HG03159 (cell line): ENCODE data around the gene PCGF3.

Experiments used
- ATAC-seq: cut with Tn5 transposase; IDR thresholded peaks from one replicate; pipeline ENCODE4 v1.9.1; 2021; ENCODE audit warnings: mild to moderate bottlenecking, moderate library complexity; ENCODE audit not compliant: unreplicated experiment

PCGF3 gene, protein sequence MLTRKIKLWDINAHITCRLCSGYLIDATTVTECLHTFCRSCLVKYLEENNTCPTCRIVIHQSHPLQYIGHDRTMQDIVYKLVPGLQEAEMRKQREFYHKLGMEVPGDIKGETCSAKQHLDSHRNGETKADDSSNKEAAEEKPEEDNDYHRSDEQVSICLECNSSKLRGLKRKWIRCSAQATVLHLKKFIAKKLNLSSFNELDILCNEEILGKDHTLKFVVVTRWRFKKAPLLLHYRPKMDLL

DNA sequence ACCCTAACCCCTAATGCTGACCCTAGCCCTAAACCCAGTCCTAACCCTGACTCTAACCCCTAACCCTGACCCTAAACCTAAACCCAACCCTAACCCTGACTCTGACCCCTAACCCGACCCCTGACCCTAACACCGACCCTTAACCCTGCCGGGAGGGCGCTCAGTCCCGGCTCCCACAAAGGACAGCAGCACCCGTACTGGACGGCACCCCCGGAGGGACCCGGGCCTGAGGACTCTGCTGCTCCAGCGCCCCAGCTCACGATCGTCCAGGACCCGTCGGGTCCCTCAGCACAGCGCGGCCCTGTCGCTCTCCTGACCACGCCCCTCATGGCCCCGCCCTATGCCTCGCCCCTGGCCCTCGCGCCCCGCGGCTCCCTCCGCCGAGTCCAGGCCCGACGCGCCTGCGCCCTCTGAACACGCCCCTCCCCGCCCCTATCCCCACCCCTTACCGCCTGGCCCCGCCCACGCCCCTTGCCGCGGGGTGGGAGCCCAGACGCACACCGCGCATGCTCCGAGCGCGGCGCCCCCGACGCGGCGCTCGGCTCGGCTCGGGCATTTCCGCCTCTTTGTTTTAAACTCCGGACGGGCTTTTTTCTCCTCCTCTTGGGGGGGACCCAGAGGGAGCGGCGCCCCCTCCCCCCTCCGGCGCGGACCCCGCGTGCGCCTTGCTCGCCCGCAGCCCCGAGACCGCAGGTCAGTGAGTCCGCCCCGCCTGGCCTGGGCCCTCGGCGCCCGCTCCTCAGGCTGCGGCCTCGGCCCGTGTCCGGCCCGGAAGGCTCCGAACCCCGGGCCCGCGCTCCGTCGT, at the start of gene PCGF3:
Gene PCGF3 (plus strand): TSS at position 555 of the 805 bp plus-strand sequence. CDS start 27,849 bp downstream, outside the sequence.
- peak; percentile 94 for ATAC-seq

DNA sequence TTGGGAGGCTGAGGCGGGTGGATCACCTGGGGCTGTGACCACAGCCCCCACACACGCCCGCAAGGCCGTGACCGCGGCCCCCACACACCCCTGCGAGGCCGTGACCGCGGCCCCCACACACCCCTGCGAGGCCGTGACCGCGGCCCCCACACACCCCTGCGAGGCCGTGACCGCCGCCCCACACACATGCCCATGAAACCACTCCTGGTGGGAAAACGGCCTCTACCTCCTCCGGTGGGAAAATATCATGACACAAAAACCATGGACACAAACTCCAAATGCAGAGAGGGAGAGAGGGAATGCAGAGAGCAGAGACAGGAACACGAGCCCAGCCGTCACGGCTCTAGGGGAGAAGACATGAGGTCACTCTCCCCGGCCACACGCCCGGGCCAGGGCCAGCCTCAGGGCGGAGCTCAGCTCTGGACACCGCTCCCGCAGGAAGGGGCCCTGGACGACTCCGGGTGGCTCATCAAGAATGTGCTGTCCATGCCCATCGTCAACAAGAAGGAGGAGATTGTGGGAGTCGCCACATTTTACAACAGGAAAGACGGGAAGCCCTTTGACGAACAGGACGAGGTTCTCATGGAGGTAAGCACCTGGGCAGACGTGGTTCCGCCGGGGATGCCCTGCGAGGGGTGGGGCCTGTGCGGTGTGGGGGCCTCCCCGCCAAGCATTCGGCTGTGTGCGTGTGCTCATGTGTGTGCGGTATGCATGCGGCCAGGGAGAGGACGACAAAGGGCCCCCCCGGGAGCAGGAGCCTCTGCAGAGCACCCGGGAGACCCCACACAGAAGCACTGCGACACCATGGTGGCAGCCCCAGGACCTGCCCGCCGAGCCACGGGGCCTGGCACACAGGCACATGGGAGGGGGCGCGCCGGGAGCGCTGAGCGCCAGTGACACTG, 48.9 kb upstream of the PCGF3 start:
- ATAC-seq: no peak

DNA sequence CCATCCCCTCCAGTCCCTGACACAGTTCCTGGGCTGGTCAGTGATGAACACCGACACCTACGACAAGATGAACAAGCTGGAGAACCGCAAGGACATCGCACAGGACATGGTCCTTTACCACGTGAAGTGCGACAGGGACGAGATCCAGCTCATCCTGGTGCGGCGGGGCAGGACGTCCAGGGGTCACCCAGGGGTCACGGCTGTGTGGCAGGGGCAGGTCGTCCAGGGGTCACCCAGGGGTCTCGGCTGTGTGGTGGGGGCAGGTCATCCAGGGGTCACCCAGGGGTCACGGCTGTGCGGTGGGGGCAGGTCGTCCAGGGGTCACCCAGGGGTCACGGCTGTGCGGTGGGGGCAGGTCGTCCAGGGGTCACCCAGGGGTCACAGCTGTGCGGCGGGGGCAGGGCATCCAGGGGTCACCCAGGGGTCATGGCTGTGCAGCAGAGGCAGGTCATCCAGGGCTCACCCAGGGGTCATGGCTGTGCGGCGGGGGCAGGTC, 48.2 kb upstream of the PCGF3 start:
- no peak for ATAC-seq

- no peak for ATAC-seq
Observed at GRCh38 chr4:657834-658667, 47.6 kb upstream of the PCGF3 start.

DNA sequence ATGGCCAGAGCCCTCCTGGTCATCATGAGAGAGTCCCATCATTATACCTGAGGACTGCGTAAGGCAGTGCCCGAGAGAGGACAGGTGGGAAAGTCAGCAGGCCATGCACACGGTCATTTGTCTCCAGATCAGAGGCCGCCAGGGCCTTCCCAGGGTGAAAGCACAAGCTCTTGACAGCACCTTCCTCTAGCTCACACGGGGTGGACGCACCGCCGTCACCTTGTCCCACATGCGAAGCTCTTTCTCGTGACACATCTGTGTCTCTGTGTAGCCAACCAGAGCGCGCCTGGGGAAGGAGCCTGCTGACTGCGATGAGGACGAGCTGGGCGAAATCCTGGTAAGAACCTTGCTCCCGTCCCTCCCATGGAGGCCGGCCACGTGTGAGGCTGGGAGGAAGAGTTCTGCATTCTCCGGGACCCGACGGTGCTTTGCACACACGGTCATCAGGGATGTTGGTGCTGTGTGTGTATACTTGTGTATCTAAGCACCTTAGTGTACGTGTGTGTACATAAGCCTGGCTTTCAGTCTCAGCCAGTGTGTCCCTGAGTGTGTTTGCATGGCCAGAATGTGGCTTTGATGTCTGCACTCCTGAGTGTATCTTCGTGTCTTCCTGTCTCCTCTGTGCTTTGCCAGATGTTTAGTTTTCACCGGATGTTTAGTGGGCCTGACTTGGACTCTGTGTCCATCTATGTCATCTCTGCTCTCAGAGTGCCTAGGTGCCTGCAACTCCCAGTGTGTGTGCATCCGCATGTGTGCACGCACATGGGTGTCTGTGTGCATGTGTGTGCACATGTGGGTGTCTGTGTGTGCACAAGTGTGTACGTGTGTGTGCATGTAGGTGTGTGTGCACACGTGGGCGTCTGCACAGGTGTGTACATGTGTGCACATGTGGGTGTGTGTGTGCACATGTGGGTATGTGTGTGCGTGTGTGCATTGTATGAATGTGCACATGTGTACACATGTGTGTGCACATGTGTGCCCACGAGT, 46.7 kb upstream of the PCGF3 start:
- ATAC-seq: no peak

- ATAC-seq: no peak
Observed at GRCh38 chr4:659851-660250, 45.8 kb upstream of the PCGF3 start.

DNA sequence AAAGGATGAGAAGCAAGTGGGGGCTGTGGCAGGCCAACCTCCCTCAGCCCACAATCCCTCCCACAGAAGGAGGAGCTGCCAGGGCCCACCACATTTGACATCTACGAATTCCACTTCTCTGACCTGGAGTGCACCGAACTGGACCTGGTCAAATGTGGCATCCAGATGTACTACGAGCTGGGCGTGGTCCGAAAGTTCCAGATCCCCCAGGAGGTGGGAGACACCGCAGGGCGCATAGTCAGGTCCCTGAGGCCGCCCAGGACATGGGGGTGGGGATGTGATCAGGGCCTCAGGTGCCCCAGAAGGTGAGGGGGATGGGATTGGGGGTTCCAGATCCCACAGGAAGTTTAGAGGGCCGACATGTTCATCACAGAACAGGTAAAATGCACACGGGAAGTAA, 45.2 kb upstream of the PCGF3 start:
- no peak for ATAC-seq

GRCh38 chr4:661231-661630, 44.4 kb upstream of the PCGF3 start:
- ATAC-seq: no peak

GRCh38 chr4:661881-662761, 43.5 kb upstream of the PCGF3 start:
- no peak for ATAC-seq

- ATAC-seq: no peak
Observed at GRCh38 chr4:663046-663437, 42.6 kb upstream of the PCGF3 start.

DNA sequence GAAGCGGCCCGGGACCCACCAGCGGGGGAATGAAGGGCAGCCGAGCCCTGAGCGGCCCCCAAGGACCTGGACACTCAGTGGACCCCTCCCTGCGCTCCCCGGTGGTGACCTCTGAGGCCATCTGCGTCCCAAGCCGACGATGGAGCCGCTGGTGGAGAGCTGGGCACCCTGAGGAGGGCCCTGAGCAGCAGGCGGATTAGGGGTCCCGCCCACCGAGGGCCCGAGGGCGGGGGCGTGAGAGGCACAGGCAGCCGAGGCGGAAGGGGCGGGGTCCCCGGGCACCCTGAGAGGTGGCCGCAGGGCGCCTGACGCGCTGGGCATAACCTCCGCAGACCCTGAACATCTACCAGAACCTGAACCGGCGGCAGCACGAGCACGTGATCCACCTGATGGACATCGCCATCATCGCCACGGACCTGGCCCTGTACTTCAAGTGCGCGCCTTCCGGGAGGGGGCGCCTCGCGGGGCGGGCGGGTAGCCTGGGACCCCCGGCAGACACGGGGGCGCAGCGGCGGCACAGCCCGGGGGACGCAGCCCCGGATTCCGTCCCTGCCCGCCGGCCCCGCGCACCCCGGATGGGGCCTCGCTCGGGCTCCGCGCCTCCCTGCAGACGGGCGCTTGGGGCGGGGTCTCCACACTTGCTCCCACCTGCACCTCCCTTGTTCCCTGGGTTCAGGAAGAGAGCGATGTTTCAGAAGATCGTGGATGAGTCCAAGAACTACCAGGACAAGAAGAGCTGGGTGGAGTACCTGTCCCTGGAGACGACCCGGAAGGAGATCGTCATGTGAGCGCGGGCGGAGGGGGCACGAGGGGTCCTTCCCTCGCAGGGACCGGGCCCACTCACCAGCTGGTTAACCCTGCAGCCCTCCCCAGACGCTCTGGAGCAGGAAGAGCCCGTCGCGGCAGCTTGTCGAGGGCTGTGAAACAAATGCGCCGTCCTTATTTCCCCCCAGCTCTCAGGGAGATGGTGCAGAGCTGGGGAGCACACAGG, 41.9 kb upstream of the PCGF3 start:
- peak; percentile 55 for ATAC-seq

- ATAC-seq: no peak
Observed at GRCh38 chr4:664713-665231, 40.9 kb upstream of the PCGF3 start.

DNA sequence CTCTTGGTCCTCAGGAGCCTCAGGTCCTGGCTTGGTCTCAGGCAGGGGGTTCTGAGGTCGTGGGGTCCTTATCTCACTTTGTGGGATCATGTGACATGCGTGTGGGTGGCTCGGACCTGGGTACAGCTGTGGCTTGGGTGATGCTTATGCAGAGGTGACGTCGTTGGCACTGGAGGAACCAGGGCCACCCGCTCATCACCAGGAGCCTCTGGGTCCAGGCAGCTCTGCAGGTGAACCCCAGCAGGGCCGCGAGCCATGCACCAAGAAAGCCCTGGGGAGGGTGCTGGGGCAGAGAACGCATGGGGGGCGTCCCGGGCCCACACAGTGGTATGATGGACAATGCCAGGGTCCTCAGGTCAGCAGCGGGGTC, 40.3 kb upstream of the PCGF3 start:
- no peak for ATAC-seq

GRCh38 chr4:665751-666435, 39.7 kb upstream of the PCGF3 start:
- ATAC-seq: no peak

GRCh38 chr4:666436-666810, 39.2 kb upstream of the PCGF3 start:
- no peak for ATAC-seq

GRCh38 chr4:666822-667544, 38.6 kb upstream of the PCGF3 start:
- ATAC-seq: no peak
